ENCODE results near the gene LLGL1. TPM values are rescaled to one million over a fixed set of nuclear protein-coding genes. Genes with fewer than 3 reads are reported as not detected.
A peak's percentile ranks its signal among the peaks of the same experiment; 100 is the strongest.

Gene LLGL1
- total RNA-seq, 1 experiment from 2014 or later: 44.3 TPM

DNA sequence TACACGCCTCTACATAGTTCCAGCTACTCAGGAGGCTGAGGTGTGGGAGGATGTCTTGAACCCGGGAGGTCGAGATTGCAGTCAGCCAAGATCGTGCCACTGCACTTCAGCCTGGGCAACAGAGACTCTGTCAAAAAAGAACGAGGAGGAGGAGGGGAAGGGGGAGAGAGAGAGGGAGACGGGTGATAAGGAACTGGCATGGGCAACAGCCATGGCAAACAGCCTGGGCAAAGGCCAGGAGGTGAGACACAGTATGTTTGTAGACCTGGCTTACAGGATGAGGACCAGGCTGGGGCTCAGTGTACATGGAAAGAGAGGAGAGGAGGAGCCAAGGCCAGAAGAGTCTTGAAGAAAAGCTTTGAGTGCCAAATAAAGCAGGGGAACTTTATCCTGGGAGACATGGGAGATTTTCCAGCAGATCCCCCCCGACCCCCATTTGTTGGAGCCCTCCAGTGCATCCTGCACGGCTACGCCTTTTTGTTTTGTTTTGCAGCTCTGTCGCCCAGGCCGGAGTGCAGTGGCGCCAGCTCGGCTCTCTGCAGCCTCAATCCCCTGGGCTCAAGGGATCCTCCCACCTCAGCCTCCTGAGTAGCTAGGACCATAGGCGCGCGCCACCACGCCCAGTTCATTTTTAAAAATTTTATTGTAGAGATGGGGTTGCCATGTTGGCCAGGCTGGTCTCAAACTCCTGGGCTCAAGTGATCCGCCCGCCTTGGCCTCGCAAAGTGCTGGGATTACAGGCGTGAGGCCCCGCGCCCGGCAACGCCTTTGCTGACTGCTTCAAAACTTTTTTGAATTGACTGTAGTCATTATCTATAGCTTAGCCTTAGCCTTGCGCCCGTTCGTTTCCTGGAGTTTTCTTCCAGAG is 43.1 kb upstream of the LLGL1 start (continued):
- TF ChIP-seq EZH2phosphoT487 (IDR thresholded peaks at IDR 0.05; ENCODE audit: borderline replicate concordance) (no peak), POLR2A (IDR thresholded peaks at IDR 0.05; ENCODE audit: borderline replicate concordance, extremely low read depth, insufficient read depth, insufficient read length) (no peak), FOSL1 (IDR thresholded peaks at IDR 0.05; ENCODE audit: low read depth) (no peak), CEBPB (IDR thresholded peaks at IDR 0.05; ENCODE audit: low read depth) (no peak), ZFX (IDR thresholded peaks at IDR 0.05) (no peak), ELF1 (IDR thresholded peaks at IDR 0.05; ENCODE audit: borderline replicate concordance, low read depth) (no peak), ZNF274 (IDR thresholded peaks at IDR 0.05; ENCODE audit: low read depth, low read length) (no peak)

DNA sequence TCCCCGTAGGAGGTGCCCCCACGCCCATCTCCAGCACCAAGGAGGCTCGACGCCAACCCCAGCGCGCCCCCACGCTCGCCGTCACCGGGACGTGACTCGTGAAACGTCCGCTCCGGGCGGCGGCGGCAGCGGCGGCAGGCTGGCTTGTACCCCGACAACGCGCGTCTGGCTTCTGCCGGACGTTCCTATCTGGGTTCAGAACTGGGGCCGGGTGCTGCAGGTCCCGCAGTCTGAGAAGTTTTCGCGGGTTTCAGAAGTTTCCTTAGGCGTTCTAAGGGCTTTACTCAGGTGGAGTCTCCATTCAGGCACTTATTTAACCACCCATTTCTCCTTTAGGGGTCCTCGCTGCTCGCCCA is 42.5 kb upstream of the LLGL1 start:
- H3K4me3 ChIP-seq (replicated peaks in 1 of 2; ENCODE audit: low read depth in 1 of 2, low read length in 2 of 2): peak overlapping the region; percentile 79 to 80
- DNase-seq (ENCODE audit: low read depth, low spot score) (no peak), ATAC-seq (peak; percentile 69)
- H3K4me1 ChIP-seq (ENCODE audit: control insufficient read depth in 1 of 2, insufficient read depth in 2 of 2, low read length in 2 of 2): peaks cover 18 to 39% of the 10 kb centered on the region in 2 experiments
- no peaks in the 10 kb centered on the region for H3K9me2 ChIP-seq (ENCODE audit: insufficient read depth)
- H3K27me3 ChIP-seq (ENCODE audit: insufficient read depth, low read length): no peaks in the 10 kb centered on the region
- POLR2A ChIA-PET: interaction anchor here (0.7 to 1.3 kb wide), 4 partner anchors 11 to 836 kb away, joined by 3 read pairs; no protein-coding TSS in a partner anchor
- H3K27ac ChIP-seq (ENCODE audit: low read depth, low read length): peak overlapping the region; percentile 99
- H3K79me2 ChIP-seq (ENCODE audit: insufficient read depth, low read length): peaks cover 39% of the 10 kb centered on the region
- CTCF ChIA-PET: interaction anchor here (1.5 to 2.1 kb wide), 3 partner anchors 25 to 36 kb away, joined by 3 to 7 read pairs (median 6); no protein-coding TSS in a partner anchor
- H3K36me3 ChIP-seq (ENCODE audit: control insufficient read depth in 1 of 2, insufficient read depth in 2 of 2, low read length in 2 of 2): peaks cover 12 to 13% of the 10 kb centered on the region in 2 experiments; a peak in 3 of 4 replicates
- H2AFZ ChIP-seq (ENCODE audit: low read depth, low read length, poor library complexity, severe bottlenecking): peak overlapping the region; percentile 79
- no TSS peak for BruUV-seq (replicated peaks)
- TF ChIP-seq SP1 (IDR thresholded peaks at IDR 0.05; ENCODE audit: low read depth) (no peak), EZH2 (IDR thresholded peaks at IDR 0.05) (no peak), ELF1 (IDR thresholded peaks at IDR 0.05; ENCODE audit: borderline replicate concordance, low read depth) (no peak; the same call in 1 of the 2 replicates), SIN3A (IDR thresholded peaks at IDR 0.05; ENCODE audit: low read depth) (0 out of 2 replicates have a peak, but pooled peaks have one; percentile 26), JUND (IDR thresholded peaks at IDR 0.05) (no peak), RAD21 (IDR thresholded peaks at IDR 0.05; ENCODE audit: low read depth) (no peak), SRF (IDR thresholded peaks at IDR 0.05; ENCODE audit: low read depth) (no peak), POLR2AphosphoS5 (IDR thresholded peaks at IDR 0.05; ENCODE audit: low read depth, low read length) (peak; percentile 66), POLR2A (IDR thresholded peaks at IDR 0.05; ENCODE audit: borderline replicate concordance, extremely low read depth, insufficient read depth, insufficient read length) (peak; percentile 62)
- TF ChIP-seq, protein P1, sequence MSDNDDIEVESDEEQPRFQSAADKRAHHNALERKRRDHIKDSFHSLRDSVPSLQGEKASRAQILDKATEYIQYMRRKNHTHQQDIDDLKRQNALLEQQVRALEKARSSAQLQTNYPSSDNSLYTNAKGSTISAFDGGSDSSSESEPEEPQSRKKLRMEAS (IDR thresholded peaks at IDR 0.05): peak; percentile 87
- H4K20me1 ChIP-seq (ENCODE audit: insufficient read depth): no peaks in the 10 kb centered on the region
- RAD21 ChIA-PET (ENCODE audit: low non-redundant PET in 1 of 2, low total read pairs in 2 of 2, uncharacterized antibody in 2 of 2, unreplicated experiment in 2 of 2): no interaction called here
- no peaks in the 10 kb centered on the region for H3K9me3 ChIP-seq (ENCODE audit: control insufficient read depth in 1 of 2, insufficient read depth in 1 of 2, low read depth in 1 of 2, low read length in 2 of 2)
- peak overlapping the region; percentile 94 for H3K4me2 ChIP-seq (ENCODE audit: low read length)
- H3K9ac ChIP-seq (ENCODE audit: low read length): peak overlapping the region; percentile 87
- intact Hi-C loops (cut with micrococcal nuclease): no loop called here
